GM18861 (cell line): ENCODE measurements around the gene ITGA2.

Source experiments
- ATAC-seq: cut with Tn5 transposase; IDR thresholded peaks from one replicate; pipeline ENCODE4 v1.9.1; 2021; ENCODE audit not compliant: unreplicated experiment

ITGA2 gene

DNA sequence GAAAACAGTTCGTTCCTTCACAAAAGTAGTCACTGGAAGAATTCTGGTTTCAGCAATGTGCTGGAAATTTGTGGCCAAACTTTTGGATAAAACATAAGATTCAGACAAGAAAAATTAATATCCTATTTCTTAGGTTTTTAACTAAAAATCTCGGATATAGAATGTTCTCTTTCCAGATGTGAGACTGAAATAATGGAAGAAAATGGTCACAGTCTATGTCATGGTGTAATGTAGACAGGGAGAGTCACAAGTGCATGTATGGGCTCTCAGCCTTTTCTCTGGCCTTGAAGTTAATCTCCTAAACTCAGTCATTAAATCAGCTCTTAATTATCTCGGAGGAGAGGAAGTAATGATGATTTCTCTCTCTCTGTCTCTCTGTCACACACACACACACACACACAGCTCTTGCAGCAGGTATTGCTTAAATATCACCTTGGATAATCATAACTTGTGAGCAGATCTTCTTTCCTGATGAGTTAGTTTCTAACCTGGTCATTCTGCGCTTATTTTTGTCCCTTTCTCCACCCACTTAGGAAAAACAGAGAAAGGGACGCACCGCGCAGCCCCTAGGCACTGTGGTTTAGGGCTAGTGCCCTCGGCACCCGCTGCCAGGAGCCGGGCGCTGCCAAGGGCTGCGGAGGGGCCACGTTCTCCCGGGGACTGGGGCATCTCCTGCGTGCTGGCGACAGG is 672 bp upstream of the ITGA2 start:
- no peak for ATAC-seq

DNA sequence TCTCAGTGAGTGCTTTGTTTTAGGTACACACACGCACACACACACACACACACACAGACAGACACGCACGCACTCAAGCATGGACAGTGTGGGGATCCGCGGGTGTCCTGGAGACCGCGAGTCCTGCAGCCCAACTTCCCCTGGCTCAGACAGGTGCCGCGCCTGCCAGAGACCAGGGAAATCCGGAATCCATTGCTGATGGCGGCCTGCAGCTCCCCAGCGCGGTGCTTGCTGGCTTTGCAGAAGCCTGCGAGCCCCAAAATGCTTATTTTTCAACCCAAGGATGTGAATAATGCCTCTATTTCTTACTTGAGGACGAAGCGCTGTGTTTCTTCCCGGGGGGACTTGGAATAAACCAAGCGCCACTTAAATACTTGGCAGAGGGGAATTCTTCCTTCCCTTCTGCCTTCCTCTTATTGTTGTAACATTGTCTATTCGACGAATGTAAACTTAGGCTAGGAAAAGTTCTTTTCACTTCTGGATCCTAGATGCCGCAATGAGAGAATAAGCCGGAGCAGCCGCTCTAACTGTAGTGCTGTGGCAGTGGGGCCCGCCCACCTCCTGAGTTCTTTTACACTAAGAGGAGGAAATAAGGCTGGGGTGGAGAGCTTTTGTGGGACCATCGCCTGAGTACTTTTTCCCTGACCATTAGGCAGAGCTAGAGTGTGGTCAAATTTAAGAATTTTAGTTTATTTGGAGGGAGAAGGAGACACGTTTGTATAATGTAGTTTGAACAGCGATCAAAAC is 802 bp downstream of the ITGA2 start:
- no peak for ATAC-seq

DNA sequence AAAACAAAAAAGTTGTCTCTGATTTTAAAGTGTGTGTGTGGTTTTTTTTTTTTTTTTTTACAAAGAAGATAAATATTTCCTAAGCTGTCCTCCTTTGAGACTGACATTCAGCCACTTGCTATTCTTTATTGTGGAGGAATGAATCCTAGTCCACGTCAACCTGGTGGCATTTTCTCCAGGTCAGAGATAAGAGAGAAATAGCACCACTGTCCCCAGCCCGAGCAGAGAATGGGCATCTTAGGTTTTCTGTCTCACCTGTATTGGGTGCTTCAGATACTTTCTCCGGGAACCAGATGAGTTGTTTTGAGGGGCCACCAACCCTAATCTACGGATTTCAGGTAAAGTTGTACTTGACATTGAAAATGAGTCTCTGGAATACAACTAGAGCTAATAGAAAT is 1.4 kb downstream of the ITGA2 start:
- ATAC-seq = no peak

DNA sequence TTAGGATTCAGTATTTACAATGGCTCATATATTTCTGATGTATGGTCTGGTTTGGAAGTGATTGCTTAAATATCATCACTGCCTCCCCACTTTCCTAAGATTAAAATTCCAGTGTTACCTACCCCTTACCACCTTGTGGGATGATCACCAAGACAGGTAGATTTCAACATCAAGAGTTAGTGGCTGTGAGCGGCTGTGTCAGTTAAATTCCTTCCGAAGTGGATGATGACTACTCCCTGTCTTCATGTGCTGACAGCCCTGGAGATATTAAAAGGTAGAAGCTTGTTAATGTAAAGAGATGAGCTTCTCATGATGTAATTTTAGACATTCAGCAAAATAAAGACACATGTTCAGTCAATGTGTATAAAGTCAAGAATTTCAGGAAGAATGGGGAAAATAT is 4.2 kb downstream of the ITGA2 start:
- ATAC-seq = no peak

DNA sequence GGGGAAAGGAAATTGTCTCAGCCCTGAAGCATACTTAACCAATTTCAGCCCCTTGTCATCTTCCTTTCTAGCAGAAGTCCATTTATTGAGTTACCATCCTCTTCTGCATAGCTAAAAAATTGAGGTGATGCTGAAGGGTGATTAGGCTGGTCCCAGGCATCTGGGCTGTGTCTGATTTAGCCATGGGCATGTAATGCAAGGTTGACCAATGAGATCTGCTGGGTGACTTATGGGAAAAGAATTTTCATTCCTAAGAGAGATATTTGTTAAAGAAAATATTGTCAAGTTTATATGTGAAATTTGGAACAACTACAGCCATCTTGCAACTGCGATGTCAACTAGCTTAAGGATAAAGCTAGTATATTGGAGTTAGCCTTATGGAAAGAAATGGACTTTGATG is 5.1 kb downstream of the ITGA2 start:
- no peak for ATAC-seq

DNA sequence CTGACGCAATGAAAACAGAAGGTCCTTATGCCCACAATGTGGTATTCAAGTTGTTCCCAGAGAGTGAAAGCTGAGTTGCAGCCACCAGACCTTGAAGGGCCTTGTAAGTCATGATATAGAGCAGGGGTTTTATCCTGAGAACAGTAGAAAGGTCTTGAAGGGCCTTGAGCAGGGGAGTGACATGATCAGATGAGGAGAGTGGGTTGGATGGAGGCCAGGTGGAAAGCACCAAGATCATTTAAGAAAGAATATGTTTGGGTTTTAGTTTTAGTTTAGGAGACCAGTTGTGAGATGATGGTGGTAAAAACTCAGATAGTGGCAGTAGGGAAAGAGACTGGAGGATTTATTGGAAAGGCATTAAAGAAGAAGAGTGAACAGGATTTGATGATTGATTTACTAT is 5.9 kb downstream of the ITGA2 start:
- no peak for ATAC-seq

DNA sequence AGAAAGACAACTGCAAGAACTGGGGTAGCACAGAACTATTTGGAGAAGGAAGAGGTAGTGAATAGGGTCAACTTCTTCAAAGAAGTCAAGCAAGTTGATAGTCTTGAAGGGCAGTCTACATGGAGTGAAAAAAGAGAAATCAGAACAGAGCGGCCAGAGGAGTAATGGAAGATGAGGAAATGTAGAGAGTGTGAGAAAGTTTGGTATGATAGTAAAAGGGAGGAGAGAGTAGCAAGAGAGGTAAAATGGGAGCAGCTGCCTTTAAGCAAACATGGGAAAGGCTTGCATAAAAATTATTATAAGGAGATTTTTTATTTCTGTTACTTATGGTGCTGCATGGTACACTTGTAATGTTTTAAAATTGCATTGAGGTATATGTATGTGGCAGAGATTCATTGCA is 6.8 kb downstream of the ITGA2 start:
- ATAC-seq = no peak

DNA sequence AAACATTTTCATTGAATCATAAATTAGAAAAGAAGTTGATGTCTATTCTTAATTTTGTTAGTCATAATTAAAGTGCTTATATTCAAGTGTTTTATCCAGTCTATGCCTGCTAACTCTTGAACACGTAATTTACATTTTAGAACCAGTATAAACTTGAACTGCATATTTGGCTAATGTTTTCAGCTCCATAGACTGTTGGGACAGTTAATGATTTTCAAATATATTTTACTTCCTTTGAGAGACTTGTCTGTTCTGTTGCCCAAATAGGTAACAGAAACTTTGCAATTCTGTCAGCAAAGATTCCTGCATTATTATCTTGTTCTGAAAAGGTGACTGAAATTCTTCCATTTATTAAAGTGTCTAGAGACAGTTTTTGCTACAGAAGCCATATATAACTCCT is 7.8 kb downstream of the ITGA2 start:
- peak; percentile 41 for ATAC-seq

DNA sequence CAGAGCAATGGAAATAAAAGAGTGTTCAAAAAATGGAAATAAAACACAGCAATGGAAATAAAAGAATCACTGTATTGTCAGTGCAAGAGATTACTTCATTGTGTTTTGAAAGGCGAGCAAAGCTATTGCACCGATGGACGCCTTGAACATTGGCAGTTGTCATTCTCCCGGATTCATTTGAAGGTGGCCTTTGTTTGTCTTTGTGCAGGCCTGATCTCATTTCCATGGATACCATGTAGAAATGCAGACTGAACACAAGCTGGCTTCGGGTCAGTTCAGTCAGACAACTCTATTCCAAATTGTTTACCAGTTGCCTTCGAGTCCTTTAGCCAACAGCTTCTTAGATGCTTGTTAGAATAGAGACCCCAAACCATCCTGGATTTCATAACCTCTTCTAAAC is 8.3 kb downstream of the ITGA2 start:
- no peak for ATAC-seq

DNA sequence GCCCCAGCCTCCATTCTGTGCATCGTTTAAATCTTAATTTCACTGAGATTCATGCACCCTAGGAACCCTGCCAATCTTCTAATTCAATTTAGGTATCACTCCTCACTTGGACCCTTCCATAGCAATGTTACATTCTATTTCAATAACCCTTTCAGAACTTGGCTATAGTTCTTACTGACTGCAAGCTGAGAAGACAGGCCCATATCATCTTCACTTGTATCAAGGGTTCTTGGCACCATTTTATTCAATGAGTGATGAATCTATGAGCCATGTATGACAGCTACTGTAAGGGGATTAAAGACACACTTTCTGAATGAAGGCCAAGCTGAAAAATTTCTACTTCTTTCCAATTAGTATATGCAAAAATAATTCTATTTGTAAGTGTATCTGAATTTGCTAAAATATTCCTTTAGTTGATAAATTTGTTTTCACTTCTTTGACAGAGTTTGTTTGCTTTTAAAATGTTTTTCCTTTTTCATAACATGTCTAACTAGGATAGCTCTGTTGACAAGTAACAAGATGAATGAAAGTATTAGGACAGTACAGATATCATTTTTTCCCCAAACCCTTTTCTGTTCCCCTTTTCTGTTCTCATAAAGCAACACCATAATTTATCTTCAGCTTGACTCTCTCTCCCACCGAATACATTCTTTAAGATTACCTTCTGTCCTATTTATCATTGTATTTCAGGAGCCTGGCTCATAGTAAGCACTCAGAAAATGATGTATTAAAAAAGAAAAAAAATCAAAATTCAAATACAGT is 9.6 kb downstream of the ITGA2 start:
- peak; percentile 53 for ATAC-seq

DNA sequence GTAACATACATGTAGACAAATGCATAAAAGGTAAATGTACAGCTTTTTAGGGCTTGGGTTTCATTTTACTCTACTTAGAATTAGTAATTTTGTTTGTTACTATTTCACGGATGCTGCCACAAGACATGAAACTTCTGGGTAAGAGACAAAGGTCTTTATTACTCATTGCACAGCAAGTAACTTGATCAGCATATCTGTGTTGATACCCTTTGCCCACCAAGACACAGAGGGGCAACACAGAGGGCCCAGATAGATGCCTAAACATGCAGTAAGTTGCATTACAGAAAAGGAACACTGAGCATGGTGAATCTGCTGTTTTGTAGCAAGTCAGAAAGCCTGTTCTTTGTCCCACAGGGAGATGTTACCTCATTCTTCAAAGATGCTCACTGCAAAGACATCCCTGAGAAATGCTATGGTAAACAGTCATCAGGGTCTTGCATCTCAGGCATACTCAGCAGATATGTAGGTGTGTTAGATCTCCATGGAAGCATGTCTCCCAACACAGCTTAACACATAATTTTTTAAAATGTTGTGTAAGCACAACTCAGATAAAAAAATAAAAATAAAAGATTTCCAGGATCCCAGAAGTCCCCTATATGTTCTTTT is 10.3 kb downstream of the ITGA2 start:
- peak; percentile 34 for ATAC-seq

DNA sequence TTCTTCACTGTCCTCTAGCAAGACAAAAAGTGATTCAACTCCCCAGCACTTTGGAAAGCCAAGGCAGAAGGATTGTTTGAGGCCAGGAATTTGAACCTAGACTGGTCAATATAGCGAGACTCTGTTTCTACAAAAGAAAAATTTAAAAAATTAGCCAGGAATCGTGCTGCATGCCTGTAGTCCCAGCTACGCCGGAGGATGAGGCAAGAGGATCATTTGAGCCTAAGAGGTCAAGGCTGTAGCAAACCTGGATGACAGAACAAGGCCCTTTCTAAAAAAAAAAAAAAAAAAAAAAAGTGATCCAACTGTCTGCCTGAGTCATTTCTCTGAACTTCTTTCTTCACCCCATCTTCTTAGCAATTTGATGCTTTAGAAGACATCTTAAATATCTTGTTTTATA is 12.4 kb downstream of the ITGA2 start:
- no peak for ATAC-seq

DNA sequence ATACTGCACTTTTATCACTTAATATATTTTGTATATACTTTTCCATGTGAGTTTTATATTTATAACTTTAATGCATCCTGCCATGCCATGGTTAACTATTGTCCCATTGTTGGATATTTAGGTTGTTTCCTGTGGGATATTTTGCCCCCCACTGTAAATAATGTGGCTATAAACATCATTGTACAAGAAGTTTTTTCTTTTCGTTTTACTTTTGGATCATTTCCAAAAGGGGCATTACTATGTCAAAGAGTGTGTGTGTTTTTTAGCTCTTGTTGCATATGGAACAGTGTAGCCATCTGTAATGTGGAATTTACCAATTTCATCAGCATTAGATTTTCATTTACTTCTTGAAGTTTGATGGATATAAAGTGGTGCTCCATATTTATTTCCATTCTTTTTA is 13.3 kb downstream of the ITGA2 start:
- ATAC-seq = no peak

DNA sequence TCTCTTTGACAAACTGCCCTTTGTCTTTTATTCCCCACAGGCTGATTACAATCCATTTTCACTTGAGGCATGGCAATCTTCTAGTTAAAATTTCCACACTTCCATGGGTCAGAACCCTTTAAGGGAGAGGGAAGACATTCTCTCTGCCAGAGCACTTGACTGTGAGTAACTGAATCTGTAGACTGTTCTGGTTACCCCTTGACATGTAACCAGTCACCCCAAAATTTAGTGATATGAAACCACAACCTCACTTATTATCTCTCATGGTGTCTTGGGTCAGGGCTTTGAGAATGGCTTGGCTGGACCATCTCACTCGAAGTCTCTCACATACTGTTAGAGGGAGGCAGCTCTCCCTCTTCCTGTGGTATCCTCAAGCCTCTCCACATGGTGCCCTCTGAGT is 14.0 kb downstream of the ITGA2 start:
- ATAC-seq = no peak

DNA sequence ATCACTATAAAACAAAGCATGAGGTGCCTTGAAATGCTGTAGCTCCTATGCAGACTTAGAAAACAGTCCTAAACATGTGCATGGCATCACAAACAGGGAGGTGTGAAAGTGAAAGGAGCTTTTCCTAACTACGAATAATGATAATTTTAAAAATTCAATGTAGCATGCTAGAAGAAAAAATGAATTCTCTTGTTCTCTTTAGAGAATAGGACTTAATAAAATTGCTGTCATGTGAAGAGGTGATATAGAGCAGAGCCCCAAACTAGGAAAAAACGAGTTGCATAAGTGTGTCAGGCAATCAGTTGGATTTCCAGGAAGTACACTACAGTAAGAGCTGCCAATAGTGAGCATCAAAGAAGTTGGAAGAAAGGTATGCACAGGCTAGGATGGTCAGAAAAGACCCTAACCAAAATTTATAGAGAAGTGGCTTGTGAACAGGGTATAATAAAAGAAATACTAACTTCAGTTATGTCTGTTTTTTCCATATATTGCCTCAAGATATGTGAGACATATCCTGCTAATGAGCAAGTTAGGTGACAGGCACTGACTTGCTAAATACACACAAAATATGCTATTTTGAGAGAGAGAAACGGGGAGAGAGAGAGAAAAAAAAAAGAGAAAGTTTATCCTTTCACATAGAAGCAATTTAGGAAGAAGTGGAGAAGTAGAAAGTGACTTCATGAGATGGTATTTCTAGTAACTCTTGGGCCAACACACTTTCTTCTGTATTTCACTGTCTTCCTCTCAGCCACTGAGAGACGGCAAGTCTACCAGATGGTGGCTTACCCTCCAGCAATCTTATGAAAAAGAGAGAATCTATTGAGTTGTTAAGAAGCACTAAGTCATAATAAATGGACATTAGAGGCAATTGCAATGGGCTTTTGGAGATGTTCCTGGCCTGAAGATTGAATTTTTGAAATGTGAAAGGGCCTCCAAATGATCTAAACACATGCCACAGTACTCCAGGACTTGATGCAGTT is 18.0 kb downstream of the ITGA2 start:
- no peak for ATAC-seq

DNA sequence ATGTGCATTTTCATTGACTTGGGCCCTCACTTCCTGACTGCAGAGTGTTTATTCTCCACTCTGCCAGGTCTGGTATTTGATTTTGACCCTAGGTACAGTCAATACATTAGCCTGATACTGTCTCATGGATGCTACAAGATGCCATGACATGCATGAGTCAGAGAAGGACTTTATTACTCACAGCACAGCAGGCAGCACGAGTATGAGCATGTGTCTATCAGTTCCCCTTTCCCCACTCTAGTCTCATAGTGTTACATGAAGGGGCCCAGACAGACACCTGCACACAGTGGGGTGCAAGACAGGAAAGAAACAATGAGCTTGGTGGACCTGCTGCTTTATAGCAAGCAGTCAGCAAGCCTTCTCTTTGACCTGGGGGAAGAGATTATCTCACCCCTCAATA is 19.6 kb downstream of the ITGA2 start:
- peak; percentile 98 for ATAC-seq

DNA sequence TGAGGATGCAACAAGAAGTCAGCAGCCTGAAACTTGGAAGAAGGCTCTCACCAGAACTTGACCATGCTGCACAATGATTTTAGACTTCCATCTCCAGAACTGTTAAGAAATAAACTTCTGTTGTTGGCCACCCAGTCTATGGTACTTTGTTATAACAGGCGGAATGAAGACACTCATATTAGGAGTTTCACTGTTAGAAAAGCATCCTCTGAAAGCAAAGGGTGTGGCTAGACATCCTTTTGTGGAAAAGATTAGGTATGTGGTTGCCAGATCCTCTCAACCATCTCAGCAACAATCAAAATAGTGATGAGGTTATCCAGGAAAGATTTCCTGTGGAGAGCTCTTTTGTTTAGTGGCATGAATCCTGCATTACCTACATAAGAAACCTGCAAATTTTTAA is 20.7 kb downstream of the ITGA2 start:
- no peak for ATAC-seq

DNA sequence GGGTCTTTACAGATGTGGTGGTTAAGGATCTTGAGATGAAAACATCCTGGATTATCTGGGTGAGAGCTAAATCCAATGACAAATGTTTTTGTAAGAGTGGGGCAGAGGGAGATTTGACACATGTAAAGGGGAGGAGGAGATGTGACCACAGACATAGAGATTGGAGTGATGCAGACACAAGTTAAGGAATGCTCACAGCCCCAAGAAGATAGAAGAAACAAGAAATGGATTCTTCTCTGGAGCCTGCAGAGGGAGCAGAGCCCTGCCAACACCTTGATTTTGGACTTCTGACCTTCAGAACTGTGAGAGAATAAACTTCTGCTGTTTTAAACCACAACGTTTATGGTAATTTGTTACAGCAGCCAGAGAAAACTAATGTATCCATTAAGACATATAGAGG is 21.7 kb downstream of the ITGA2 start:
- no peak for ATAC-seq

DNA sequence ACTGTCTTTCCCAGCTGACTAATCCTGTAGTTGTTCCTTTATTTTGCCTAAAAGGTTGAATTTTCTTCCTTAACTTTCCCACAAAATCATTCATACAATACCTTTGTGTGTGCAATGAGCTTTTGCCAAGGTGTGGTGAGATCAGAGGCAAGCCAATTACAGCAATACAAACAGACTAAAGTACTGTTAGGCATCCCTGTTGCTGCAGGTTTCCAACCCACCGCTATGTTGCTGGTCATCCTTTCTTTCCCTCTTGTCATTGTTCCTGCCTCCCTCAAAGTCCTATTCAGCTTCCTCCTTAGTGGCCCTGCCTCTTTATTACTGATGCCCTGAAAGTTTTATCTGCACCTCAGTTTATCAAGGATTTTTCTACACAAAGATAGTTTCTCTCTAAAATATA is 22.1 kb downstream of the ITGA2 start:
- ATAC-seq = no peak

DNA sequence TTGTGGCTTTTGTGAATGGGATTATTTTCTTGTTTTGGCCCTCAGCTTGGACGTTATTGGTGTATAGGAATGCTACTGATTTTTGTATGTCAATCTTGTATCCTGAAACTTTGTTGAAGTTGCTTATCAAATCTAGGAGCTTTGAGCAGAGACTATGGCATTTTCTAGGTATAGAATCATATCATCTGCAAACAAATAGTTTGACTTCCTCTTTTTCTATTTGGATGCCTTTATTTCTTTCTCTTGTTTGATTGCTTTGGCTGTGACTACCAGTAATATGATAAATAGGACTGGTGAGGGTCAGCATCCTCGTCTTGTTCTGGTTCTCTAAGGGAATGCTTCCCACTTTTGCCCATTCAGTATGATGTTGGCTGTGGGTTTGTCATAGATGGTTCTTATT is 24.7 kb downstream of the ITGA2 start:
- ATAC-seq = no peak

DNA sequence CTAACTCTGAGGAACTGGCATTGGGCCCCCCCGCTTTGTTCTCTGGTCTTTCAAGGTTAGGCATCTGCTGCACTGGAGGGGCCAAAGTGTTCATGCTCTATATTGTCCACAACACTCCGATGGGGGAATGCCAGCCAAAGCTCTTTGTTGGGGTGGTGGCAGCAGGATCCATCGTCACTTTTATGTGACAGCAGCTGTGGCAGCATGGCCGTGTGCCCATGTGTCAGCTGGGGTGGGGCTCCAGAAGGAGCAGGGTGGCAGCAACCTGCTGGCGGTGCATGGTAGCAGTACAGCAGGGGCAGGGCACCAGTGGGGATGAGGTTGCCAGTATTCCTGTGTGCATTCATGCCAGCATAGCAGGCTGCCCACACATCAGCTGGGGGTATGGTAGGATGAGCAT is 28.2 kb downstream of the ITGA2 start:
- ATAC-seq = no peak
